Left colon (tissue), 2 donors: ENCODE measurements around the gene SP6. TPM values are rescaled to one million over a fixed set of nuclear protein-coding genes. Genes with fewer than 3 reads are reported as not detected.

Source experiments
- ATAC-seq: fragments of 200-7000 bp; cut with Tn5 transposase; one replicate; pipeline ENCODE4 v1.9.1; 2020; ENCODE audit warnings: mild to moderate bottlenecking, moderate library complexity
- DNase-seq, 2 donors: peaks; one replicate each; pipeline ENCODE4 v3.0.0-alpha.2; 2020
- intact Hi-C, 2 donors: fragments of 100-400 bp; cut with DNase I in 1 of 2; cut with micrococcal nuclease in 1 of 2; formaldehyde crosslinking; loops; one replicate each; pipeline versions ENCODE4 v1.11.2 to v1.14.0; 2022; cut with DNase I, micrococcal nuclease
- total RNA-seq, 2 donors: library from RNA; stranded (reverse); fragmentation: NEBNext Ultra II Directional; extraction: Animal tissue kit (Norgen Biotek cat#: 25700); gene quantifications; one replicate each; pipeline ENCODE4 v1.2.1, GENCODE V29; 2021
- donor health status: DM: no; HTN: no; CAD: no.
- donor health status: DM: yes; HTN: yes; CAD: no.

Gene SP6
- total RNA-seq, 2 donors from 2014 or later = 4.4 to 20.5 TPM

DNA sequence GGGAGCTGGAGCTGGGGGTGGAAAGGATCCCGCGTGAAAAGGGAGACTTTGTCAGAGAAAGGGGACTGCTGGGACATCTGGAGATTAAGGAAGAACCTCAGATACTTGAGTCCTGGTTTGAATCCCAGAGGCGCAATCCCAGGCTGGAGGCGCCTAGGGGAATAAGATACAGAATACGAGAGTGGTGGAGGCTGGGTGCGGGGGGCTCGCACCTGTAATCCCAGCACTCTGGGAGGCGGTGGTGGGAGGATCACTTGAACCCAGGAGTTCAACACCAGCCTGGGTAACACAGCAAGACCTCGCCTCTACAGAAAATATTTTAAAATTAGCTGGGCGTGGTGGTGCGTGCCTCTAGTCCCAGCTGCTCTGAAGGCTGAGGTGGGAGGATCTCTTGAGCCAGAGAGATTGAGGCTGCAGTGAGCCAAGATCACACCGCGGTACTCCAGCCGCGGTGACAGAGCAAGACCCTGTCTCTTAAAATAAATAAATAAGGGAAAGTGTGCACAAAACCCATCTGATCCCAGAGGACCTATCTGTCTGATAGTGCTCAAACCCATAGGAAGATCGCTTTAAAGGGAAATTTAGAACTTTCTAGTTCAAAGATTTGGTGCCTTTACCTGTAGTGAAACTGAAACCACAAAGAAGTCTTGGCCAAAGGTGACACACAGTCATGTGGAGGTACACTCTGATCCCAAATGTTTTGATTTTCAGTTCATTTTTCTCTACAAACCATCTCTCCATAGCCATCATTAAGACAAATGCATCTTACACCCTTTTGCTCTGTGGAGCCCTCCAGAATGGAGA, 9.3 kb downstream of the SP6 start:
- intact Hi-C loops = loop anchor here (2.0 to 10.0 kb wide), 3 partner anchors 46 to 103 kb away; partner anchors contain the start of gene PNPO (in 1 of the 2)
- ATAC-seq (peak; percentile 22), DNase-seq (no peak)

DNA sequence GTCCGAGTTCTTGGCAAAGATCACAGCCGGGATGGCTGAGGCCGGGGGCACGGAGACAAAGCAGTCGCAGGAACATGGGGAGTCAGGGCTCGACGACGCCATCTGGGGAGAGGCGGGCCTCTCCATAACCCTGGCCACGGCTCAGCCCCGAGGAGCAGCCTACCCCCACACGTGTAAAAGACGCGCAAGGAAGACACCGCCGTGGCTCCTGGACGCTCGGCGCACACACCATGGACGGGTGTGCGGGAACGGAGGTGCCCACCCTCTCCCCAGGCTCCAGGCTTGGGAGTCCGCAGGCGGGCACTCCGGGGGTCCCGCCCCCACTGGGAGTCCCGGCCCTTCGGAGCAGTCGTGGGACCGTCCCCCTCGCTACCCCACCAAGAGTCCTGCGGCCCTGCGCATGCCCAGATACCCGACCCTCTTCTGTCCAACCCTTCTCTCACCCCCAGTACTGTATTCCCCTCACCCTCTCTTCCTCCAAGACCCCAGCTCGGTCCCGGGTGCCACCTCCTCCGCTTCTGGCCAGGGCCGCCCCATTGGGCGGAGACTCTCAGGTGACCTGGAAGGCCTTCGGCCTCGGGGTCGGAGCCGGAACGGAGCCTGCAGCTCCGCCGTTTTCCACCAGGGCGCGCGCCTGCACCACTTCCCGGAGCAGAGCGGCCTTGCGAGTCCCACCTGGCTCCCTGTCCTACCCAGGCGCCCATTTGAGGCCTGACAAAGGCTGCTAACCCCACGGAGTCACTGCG, 10.0 kb downstream of the SP6 start, which contains the start of gene SCRN2:
Gene SCRN2, minus strand, starts transcription at position 532 of the 746 bp plus-strand sequence. Its CDS starts 430 bp downstream, at position 102.
- intact Hi-C loops = loop anchor here (5.0 to 10.0 kb wide), 2 partner anchors 46 to 104 kb away; partner anchors contain the start of gene PNPO (in 1 of the 2)
- ATAC-seq (peak; percentile 84), DNase-seq (peak; percentile 89 to 93)

DNA sequence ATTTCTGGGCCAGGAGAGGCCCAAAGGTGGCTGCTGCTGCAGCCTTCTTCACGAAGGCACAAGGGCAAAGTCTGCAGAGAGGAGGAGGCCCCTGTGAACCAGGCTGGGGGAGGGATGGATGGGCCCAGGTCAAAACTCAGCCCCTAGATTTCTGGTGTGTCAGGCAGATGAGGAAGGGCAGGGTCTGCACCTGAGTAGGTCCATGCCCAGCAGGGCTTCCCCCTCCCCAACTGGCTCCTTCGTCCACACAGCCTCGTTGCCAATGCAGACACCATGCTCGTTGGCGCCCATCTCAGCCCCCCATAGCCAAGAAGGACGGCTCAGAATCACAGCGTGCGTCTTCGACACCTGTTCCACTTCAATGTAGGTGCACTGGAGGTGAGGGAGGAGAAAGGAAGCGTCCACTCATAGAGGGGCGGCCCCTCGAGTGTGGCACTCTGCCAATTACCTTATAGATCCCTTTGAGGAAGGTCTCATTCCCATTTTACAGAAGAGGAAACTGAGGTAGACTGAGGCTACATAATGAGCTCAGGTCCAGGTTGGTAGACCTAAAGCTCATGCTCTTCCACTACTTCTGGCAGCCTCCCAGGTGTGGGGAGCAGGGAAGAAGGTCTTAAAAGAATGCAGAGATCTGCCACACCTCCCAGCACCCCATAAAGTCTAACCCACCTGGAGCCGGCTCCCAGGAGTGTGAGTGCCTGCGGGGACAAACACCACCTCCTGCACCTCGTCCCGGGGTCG, 10.8 kb downstream of the SP6 start:
- DNase-seq (peak in 1 of 2 donors; percentile 36), ATAC-seq (no peak)
- intact Hi-C loops = loop anchor here (5.0 to 10.0 kb wide), 2 partner anchors 47 to 105 kb away; partner anchors contain the start of gene PNPO (in 1 of the 2)

DNA sequence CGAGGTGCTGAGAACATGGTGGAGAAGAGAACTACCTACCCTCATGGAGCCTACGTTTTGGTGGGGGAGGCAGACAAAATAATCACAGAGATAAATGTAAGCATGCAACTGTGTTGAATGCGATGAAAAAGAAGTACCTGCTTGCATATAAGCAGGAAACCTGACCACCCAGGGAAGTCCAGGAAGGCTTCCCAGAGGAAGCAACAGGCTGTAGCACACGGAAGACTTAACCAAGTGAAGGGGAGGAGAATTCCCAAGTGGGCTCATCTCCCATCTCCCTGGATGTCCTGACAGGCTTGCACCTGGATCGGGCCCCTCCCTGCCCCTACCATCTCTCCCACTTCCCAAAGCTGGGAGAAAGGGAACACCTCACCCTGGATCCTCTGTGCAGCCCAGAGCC, 11.9 kb downstream of the SP6 start:
- DNase-seq (no peak), ATAC-seq (no peak)
- intact Hi-C loops = no loop called here

DNA sequence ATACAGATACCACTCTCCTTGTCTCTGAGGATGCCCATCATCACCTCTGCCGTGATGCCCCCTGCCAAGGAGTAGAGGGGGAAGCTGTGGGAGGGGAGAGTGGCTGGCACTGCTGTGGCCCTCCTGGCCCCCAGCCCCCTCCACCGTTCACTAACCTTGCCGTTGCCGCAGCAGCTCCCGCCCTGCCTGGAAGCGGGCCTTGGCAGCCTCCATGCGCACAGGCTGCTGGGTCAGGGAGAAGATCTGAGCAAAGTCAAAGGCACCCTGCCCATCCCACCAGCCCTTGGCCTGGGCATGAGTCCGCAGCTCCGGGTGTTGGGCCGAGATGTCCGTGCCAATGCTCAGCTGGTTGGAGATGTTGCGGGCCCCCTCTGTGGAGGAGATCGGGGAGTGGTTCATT, 12.3 kb downstream of the SP6 start:
- intact Hi-C loops = no loop called here
- DNase-seq (no peak), ATAC-seq (no peak)

DNA sequence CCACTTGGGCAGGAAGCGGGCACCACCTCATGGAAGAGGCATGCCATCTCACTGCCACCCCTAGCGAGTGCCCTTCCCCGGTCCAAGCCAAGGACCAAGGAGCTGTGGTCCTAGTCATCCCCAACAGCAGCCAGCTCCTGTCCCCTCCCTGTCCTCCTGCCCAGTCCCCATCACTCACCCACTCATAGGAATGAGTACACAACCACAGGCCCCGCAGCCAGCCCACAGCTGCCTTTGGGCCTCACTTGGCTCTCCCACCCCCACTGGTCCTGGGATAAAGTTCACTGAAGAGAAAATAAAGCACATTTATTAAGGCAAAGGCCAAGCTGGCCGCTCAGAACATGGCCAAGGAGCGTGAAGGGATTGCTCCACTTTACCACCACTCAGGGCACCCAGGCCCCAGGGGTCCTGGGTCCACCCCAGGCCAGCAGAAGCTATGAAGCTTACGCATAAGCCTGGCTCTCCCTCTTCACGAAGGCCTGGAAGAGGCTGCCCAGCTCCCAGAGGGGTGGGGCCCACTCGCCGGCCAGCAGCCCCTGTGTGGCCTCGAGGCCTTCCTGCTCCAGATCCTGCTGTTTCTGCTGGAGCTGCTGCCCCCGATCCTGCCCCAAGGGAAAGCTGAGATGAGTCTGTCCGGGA, 13.4 kb downstream of the SP6 start:
- DNase-seq (no peak), ATAC-seq (no peak)
- intact Hi-C loops = no loop called here

DNA sequence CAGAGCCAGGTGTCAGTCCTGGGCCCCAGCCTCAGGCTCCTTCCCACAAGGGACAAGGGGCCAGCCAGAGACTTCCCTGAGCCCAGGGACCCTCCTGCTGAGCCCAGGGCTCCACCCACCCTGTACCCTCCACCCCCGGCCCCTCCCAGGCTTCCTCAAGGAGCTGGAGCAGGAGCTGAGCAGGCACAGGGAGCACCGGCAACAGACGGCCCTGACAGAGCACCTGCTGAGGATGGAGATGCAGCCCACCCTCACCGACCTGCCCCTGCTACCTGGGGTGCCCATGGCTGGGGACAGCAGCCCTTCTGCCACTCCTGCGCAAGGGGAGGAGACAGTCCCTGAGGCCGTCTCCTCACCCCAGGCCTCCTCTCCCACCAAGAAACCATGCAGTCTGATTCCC, 14.4 kb downstream of the SP6 start:
- ATAC-seq = no peak
- peak in 1 of 2 donors; percentile 19 for DNase-seq
- intact Hi-C loops = no loop called here

DNA sequence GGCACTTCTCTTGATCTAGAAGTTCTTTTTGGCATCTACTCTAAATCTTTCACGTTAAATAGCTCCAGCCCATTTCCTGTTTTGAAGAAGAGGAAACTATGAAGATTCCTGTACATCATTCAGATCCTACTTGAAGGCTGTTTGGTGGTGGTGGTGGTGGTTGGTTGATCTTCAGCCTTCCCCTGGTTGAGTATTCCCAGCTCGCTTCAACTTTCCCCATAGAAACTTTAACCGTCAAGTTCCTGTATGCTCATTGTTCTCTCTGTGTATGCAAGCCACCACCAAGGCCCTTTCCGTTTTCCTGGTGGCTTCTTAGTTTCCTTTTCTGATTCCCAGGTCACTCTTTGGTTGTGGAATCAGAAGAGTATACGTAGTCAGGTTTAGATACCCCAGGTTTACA, 16.2 kb downstream of the SP6 start:
- ATAC-seq (no peak), DNase-seq (no peak)
- intact Hi-C loops = no loop called here

DNA sequence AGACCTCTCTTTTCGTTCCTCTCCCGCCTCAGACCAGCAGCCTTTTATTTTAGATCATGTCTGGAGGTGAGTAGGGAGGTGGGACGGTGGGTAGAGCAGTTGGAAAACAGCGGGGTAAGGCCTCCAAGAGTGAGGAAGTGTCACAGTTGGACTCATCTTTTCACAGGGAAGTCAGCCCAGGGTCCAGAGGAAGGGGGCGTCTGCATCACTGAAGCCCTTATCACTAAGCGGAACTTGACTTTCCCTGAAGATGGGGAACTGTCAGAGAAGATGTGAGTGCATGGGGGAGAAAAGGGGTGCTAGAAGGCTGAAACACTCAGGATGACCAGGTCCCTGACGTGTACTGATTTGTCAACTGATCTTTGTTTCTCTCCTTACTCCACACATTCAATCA, 19.0 kb downstream of the SP6 start:
- DNase-seq = no peak
- intact Hi-C loops = no loop called here
- peak; percentile 5 for ATAC-seq

DNA sequence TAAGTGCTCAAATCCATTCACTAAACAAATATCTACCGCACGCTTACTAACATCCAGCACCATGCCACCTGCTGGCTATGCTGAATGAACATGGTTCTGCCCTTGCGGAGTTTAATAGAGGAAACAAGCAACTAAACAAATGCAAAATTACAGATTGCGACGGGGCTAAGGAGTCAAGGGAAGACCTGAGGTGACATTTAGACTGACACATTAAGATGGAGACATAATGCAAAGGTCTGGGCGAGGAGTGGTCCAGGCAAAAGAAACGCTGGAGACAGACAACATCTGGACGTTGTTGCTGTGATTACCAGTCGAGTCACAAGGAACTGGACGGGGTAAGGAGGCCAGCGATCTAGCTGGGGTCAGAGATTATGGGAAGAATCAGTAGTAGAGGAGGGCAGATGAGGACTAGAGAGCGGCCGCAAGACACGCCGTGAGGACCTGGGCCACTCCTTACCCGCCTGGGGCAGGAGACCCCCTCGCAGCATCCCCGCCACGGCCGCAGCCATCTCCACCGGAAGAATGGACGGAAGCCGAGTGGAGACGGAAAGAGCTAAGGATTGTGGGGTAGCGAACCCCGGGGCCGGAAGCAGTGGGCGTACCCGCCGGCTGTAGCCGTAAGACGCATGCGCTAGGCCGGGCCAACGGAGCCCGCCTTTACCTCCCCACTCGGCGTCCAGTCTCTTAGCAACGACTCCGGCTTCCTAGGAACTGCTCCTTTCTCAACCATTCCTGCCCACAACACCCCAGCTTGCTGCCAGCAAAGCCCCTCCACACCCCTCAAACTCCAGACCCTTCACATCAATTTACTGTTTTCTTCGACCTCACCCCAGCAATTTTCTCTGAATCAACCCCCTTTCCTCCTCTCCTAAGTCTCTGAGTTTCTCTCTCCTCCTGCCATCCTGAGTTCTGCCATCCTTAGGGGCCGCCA, 19.7 kb downstream of the SP6 start, which contains the start of the genes LRRC46 and MRPL10:
Gene LRRC46, plus strand, starts transcription at position 668 of the 931 bp plus-strand sequence. CDS start 320 bp downstream, outside the sequence.
Gene MRPL10, minus strand, starts transcription at position 539 of the 931 bp plus-strand sequence. Its CDS starts 30 bp downstream, at position 509.
- ATAC-seq (peak; percentile 95), DNase-seq (peak; percentile 93 to 95)
- intact Hi-C loops = no loop called here

DNA sequence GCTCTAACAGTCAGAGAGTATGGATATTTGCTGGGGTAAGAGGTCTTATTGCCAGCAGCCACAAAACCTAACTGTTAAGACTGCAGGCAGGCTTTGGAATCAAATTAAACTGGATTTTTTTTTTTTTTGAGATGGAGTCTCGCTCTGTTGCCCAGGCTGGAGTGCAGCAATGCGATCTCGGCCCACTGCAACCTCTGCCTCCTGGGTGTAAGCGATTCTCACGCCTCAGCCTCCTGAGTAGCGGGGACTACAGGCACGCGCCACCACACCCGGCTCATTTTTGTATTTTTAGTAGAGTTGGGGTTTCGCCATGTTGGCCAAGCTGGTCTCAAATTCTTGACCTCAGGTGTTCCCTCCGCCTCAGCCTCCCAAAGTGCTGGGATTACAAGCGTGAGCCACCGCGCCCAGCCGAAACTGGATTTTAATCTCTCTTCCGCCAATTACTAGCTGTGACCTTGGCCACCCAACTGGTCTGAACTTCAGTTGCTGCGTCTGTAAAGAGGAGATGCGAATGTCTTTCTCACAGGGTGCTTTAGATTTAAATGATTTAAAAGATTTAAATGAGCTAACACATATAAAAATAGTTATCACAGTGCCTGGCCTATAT, 20.5 kb downstream of the SP6 start:
- intact Hi-C loops = no loop called here
- DNase-seq = no peak
- ATAC-seq = peak; percentile 23

DNA sequence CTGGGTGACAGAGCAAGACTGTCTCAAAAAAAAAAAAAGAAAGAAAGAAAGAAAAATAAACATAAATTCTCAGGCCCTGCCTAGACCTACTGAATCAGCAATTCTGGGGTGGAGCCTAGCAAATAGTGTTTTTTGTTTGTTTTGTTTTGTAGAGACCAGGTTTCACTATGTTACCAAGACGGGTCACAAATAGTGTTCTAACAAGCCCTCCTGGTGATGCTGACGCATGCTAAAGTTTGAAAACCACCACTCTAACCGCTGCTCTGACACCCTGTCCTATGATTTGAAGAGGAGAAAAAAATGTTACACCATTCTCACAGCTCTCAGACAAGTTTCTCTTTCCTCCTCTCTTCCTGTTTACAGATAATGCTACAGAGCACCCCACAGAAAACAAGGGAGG, 21.1 kb downstream of the SP6 start:
- intact Hi-C loops = no loop called here

DNA sequence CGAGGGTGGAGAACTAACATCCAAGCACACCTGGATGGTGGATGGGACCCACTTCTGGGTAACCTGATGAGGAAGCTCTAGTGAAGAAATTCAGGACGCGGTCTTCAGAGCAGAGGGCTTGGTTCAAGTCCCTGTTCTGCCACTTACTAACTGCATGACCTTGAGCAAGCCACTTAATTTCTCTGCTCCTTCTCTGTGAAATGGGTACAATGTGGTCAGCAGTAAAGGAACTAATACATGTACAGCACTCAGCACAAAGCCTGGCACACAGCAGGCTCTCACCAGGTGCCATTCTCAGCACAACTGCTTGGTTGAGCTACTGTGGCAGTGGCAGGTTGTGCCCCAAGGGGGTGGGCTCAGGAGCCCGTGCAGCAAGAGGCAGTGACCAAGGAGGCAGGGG, 27.4 kb downstream of the SP6 start:
- intact Hi-C loops = no loop called here
- DNase-seq = no peak
- no peak for ATAC-seq

More for the DNA sequence above, 21.1 kb downstream of the SP6 start:
- DNase-seq (no peak), ATAC-seq (no peak)

DNA sequence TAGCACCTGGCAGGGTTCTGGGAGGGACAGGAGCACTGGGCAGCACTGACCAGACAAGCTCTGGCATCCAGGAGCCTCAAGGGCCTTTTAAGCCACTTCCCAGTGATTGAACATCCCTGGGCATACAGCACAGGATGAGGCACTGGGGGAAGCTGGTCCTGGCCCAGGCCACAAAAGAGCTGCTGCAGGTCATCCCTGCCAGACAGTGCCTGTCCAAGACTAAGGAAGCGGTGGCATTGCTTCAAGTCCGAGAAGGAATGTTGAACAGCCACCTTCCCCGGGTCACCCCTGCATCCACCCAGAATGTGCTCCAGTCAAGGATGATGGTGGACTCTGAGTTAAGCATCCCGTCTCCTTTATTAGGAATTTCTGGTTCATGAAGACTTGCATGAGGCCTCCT, 28.2 kb downstream of the SP6 start:
- no peak for DNase-seq

DNA sequence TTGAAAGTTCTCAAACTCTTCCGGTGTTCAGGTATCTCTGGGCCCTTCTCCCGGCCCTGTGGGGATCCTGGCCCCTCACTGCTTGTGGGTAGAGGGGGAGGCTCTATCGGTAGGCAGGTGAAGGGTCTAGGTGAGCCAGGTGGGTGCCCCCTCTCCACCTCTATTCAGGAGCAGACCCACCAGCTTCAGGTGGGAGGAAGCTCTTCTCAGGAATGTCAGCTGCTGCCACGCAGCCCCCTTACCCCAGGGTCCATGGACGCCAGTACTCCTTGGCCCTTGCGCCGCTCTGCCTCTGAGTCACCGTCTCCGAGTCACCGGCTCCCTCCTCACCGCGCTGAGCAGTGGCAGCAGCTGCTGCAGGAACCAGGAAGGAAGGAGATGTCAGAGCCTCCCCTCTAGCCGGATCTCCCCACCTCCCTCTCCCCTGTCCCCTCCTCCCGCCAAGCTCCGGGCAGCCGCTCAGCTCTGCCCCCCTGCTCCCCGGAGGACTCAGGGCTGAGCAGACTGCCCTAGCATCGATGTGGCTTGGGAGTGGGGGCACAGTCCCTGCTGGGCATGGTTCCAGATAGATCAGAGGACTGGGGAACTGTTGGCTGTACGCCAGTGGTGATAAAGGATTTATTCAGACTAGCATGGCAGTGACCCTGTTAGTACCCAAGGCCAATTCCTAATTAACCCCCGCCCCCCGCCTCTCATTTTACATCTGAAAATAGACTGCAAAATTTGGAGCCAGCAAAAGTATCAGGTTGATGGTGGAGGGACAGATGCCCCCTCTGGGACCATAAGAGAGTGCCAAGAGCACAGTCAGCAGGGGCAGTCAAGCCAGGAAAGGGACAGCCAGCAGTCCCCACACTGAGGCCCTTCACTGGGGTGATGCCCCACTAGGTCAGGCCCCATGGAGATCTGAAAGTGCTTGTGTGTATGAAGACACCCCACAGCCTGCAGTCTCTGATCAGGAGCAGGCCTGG, 29.3 kb downstream of the SP6 start, which contains the start of gene OSBPL7:
Gene OSBPL7, minus strand, starts transcription at position 371 of the 968 bp plus-strand sequence. CDS start 1,516 bp downstream, outside the sequence.
- intact Hi-C loops = no loop called here
- ATAC-seq (peak; percentile 75), DNase-seq (peak; percentile 82 to 89)

More for the DNA sequence above, 28.2 kb downstream of the SP6 start:
- intact Hi-C loops = no loop called here
- ATAC-seq = no peak

DNA sequence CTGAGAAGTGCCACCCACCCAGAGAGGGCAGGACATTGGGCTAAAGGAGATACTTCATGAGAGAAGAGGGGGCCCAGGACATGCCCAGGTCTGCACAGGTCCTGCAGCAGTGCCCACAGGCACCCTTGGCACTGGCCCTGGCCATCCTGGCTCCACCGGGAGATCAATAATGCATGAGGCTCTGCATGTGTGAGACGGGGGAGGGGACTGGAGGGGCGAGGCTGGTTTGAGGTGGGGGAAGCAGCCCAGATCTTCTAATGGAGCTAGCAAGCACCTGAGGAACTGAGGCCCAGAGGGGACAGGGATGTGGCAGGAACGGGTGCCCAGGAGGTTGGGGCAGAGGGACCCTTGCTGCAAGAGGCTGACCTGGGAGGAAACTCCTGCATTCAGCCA, 29.9 kb downstream of the SP6 start:
- DNase-seq = no peak
- peak; percentile 24 for ATAC-seq
- intact Hi-C loops = no loop called here
